OCI-LY1 (cell line): ENCODE measurements around the gene ASAH2.

Experiments used
- CTCF ChIP-seq: fragments of 200-600 bp; sonication (generic), shearing (Covaris generic); IDR thresholded peaks from 2 replicates; pipeline ENCODE4 v1.5.1; 2017; ENCODE audit warnings: mild to moderate bottlenecking, antibody characterized with exemption, low read length, moderate library complexity, mixed read lengths
- EZH2 ChIP-seq: fragments of 200-600 bp; sonication (generic), shearing (Covaris generic); IDR thresholded peaks from 2 replicates; pipeline ENCODE4 v1.8.0; 2017; ENCODE audit warnings: borderline replicate concordance, mixed run types, mild to moderate bottlenecking, antibody characterized with exemption, low read length, moderate library complexity, mixed read lengths

- TF ChIP-seq EZH2 (no peak), CTCF (no peak)
Observed at GRCh38 chr10:50280049-50280841, 28.9 kb upstream of the ASAH2 start.
